KMS-11 (cell line): Measurements from ENCODE around the gene TENM4.
"Not testable (repeated sequence)": the region's sequence is repeated elsewhere in the genome, so short reads cannot be mapped to it uniquely, and the experiment has no call there.

Source experiments
- H2AFZ ChIP-seq: fragments of 200-600 bp; sonication (generic); 2 replicates; pipeline ENCODE4 v1.6.1; 2016; ENCODE audit warnings: antibody characterized with exemption, mixed run types, low read depth
- H3K27ac ChIP-seq: fragments of 200-600 bp; sonication (generic); 2 replicates; pipeline ENCODE4 v1.6.1; 2016; ENCODE audit warnings: mild to moderate bottlenecking, mixed run types
- H3K27me3 ChIP-seq: fragments of 200-600 bp; sonication (generic); 2 replicates; pipeline ENCODE4 v1.6.1; 2017; ENCODE audit warnings: mild to moderate bottlenecking, low read depth, mixed run types, moderate library complexity; ENCODE audit not compliant: insufficient read depth
- H3K36me3 ChIP-seq: fragments of 200-600 bp; sonication (generic); 2 replicates; pipeline ENCODE4 v1.6.1; 2017; ENCODE audit warnings: mild to moderate bottlenecking, mixed run types; ENCODE audit not compliant: insufficient read depth
- H3K4me1 ChIP-seq: fragments of 200-600 bp; sonication (generic); 2 replicates; pipeline ENCODE4 v1.6.1; 2016; ENCODE audit warnings: mild to moderate bottlenecking, low read depth, mixed run types; ENCODE audit not compliant: poor library complexity, severe bottlenecking
- H3K4me2 ChIP-seq: fragments of 200-600 bp; sonication (generic); 2 replicates; pipeline ENCODE4 v1.7.0; 2016; ENCODE audit warnings: mild to moderate bottlenecking, mixed run types
- H3K4me3 ChIP-seq: fragments of 200-600 bp; sonication (generic); IDR thresholded peaks from 2 replicates; pipeline ENCODE4 v1.6.1; 2017; ENCODE audit warnings: low read depth, low read length, mixed read lengths; ENCODE audit not compliant: insufficient read depth
- H3K79me2 ChIP-seq: fragments of 200-600 bp; sonication (generic); 2 replicates; pipeline ENCODE4 v1.6.1; 2016; ENCODE audit warnings: low read depth, mixed run types; ENCODE audit not compliant: insufficient read depth
- H3K9ac ChIP-seq: fragments of 200-600 bp; sonication (generic); 2 replicates; pipeline ENCODE4 v1.6.1; 2016; ENCODE audit warnings: mild to moderate bottlenecking, mixed run types
- H4K20me1 ChIP-seq: fragments of 200-600 bp; sonication (generic); 2 replicates; pipeline ENCODE4 v1.6.1; 2016; ENCODE audit warnings: mild to moderate bottlenecking, mixed run types; ENCODE audit not compliant: insufficient read depth
- CTCF ChIP-seq: fragments of 200-600 bp; sonication (generic); conservative IDR thresholded peaks from 2 replicates; pipeline ENCODE4 v1.6.1; 2017; ENCODE audit warnings: low read depth, mild to moderate bottlenecking, antibody characterized with exemption, low read length, moderate library complexity, mixed read lengths

The TENM4 gene

GRCh38 chr11:78615724-78616123 lies 825.1 kb downstream of the TENM4 start:
- no peak overlapping the region for H3K27ac ChIP-seq
- H3K36me3 ChIP-seq, result no peaks in the 10 kb centered on the region
- H2AFZ ChIP-seq, result no peak overlapping the region
- H3K4me1 ChIP-seq, result no peaks in the 10 kb centered on the region
- no peaks in the 10 kb centered on the region for H3K79me2 ChIP-seq
- H3K27me3 ChIP-seq, result no peaks in the 10 kb centered on the region
- no peak overlapping the region for H3K9ac ChIP-seq
- no peaks in the 10 kb centered on the region for H4K20me1 ChIP-seq
- no peak overlapping the region for H3K4me3 ChIP-seq
- no peak overlapping the region for H3K4me2 ChIP-seq
- TF ChIP-seq CTCF, result no peak

- no peak overlapping the region for H3K9ac ChIP-seq
- no peaks in the 10 kb centered on the region for H4K20me1 ChIP-seq
- TF ChIP-seq CTCF, result no peak
- H3K4me1 ChIP-seq, result no peaks in the 10 kb centered on the region
- no peak overlapping the region for H3K27ac ChIP-seq
- no peak overlapping the region for H3K4me2 ChIP-seq
- H3K36me3 ChIP-seq, result no peaks in the 10 kb centered on the region
- no peaks in the 10 kb centered on the region for H3K79me2 ChIP-seq
- H2AFZ ChIP-seq, result no peak overlapping the region
- H3K4me3 ChIP-seq, result no peak overlapping the region
- H3K27me3 ChIP-seq, result no peaks in the 10 kb centered on the region
Measured at GRCh38 chr11:78613378-78613813, 827.4 kb downstream of the TENM4 start.

GRCh38 chr11:78612721-78613377 lies 828.0 kb downstream of the TENM4 start:
- no peaks in the 10 kb centered on the region for H3K4me1 ChIP-seq
- no peak overlapping the region for H3K4me2 ChIP-seq
- no peak overlapping the region for H3K27ac ChIP-seq

GRCh38 chr11:78609321-78609720 lies 831.5 kb downstream of the TENM4 start:
- H3K9ac ChIP-seq, H3K4me2 ChIP-seq, H2AFZ ChIP-seq, H3K79me2 ChIP-seq, H3K27me3 ChIP-seq, H3K27ac ChIP-seq, H4K20me1 ChIP-seq, H3K36me3 ChIP-seq, H3K4me1 ChIP-seq, H3K4me3 ChIP-seq: not testable (repeated sequence)

More at GRCh38 chr11:78612721-78613377, 828.0 kb downstream of the TENM4 start:
- Histone ChIP-seq H3K27me3 (no peaks in the 10 kb centered on the region), H3K4me3 (no peak overlapping the region), H3K36me3 (no peaks in the 10 kb centered on the region), H2AFZ (no peak overlapping the region), H3K79me2 (no peaks in the 10 kb centered on the region), H4K20me1 (no peaks in the 10 kb centered on the region), H3K9ac (no peak overlapping the region)
- no peak for TF ChIP-seq CTCF

- TF ChIP-seq CTCF, result no peak
- H2AFZ ChIP-seq, result no peak overlapping the region
- no peak overlapping the region for H3K4me2 ChIP-seq
Measured at GRCh38 chr11:78607696-78608095, 833.1 kb downstream of the TENM4 start.

More at GRCh38 chr11:78607696-78608095, 833.1 kb downstream of the TENM4 start:
- Histone ChIP-seq H3K79me2 (no peaks in the 10 kb centered on the region), H3K9ac (no peak overlapping the region), H3K4me1 (no peaks in the 10 kb centered on the region), H4K20me1 (no peaks in the 10 kb centered on the region), H3K4me3 (no peak overlapping the region), H3K27ac (no peak overlapping the region), H3K27me3 (no peaks in the 10 kb centered on the region), H3K36me3 (no peaks in the 10 kb centered on the region)
